Globus pallidus (tissue), 1 donor: Measurements from ENCODE around the gene SOD3.

Experiments used
- DNase-seq: peaks from one replicate; pipeline ENCODE4 v3.0.0-alpha.2; 2015; ENCODE audit warnings: low spot score

SOD3 gene

GRCh38 chr4:24801136-24801855 lies 5.9 kb downstream of the SOD3 start:
- DNase-seq: no peak

DNA sequence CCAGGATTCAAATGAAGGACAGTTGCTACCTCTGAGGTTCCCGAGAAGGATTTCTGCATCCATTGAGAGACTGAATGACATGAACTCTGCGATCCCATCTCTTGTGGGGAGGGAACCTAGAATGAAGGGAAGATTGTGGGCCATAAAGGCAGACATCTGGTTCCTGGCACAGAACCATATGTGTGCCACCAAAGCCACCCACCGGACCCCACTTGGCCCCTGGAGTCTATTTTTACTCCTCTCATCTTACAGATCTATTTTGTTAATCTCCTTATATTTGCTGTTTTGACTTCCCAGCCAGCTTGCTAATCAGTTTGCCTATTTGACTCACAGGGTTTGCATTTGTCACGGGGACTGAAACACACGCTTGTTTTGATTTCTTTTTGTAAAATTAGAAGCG lies 7.3 kb downstream of the SOD3 start:
- no peak for DNase-seq

DNA sequence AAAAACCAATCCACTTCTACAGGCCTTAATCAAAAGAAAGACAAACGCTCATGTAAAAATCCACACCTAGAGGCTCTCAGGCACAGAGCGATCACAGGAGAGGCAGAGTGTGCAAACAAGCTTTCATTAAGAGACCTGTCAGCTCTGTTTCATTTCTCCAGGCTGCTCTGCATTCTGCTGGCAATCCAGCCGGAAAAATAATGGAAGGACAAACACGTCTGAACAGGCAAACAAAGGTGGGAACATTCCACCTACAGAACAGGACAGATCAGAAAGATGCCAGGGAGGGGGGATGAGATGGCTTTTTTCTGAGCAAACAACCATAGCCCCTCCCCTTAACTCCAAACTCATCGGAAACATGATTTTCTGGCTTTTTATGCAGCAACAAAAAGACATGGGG lies 9.7 kb downstream of the SOD3 start:
- DNase-seq: no peak

- DNase-seq: no peak
These were observed 10.2 kb downstream of the SOD3 start for GRCh38 chr4:24805566-24805965.

- DNase-seq: no peak
These were observed 11.0 kb downstream of the SOD3 start for GRCh38 chr4:24806206-24806990.

DNA sequence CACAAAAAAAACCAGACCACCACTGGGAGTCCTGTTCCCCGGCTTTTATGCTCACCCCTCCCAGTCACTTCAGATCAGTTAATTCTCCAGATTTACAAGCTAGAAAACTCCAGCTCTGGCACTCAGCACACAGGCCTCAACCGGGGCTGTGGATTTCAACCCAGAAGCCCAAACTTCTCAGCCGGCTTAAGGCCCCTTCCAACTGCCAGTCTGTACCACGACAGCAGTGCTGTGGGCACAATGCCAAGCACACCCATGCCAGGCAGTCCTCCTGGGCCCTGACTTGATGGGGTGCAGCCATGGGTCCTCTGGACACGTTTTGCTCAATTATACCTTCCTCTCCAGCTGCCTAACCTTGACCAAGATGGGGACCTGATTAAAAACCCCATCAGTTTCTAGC lies 12.2 kb downstream of the SOD3 start:
- no peak for DNase-seq

- DNase-seq: no peak
These were observed 12.9 kb downstream of the SOD3 start for GRCh38 chr4:24808261-24808660.

DNA sequence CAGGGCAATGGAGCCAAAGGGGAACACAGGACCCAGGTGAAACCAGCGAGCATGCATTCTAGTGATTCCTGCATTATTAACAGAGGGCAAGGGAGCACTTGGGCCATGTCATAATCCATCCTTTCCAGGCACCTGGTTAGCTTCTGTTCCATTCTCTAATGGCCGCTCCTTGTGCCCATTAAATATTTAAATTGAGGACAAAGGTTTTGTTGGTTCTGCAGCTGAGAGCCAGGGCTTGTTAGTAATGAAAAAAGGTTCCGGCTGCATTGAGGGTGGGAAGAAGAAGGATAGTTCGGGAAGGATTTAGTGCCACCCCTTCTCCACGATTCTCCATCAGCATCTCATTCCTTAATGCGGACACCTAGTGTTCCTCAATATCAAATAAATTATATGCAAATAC lies 13.6 kb downstream of the SOD3 start:
- DNase-seq: no peak

DNA sequence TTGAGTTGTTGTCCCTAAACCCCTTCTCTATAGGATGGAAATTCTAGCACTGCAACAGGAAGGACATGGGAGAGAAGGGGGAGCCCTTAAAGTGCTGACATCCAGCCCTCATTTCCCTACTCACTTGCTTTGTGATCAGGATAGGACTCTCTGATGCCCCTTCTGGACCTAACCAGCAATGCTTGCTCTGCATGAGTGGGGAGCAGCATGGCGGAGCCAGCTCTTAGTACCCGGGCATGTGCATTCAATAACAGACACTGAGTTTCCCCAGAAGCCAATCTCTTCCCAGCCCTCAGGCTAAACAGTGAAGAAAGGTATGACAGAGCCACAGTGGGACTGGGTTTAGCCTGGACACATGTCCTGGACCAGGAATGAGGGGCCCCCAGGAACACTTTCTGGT lies 14.0 kb downstream of the SOD3 start:
- DNase-seq: no peak

DNA sequence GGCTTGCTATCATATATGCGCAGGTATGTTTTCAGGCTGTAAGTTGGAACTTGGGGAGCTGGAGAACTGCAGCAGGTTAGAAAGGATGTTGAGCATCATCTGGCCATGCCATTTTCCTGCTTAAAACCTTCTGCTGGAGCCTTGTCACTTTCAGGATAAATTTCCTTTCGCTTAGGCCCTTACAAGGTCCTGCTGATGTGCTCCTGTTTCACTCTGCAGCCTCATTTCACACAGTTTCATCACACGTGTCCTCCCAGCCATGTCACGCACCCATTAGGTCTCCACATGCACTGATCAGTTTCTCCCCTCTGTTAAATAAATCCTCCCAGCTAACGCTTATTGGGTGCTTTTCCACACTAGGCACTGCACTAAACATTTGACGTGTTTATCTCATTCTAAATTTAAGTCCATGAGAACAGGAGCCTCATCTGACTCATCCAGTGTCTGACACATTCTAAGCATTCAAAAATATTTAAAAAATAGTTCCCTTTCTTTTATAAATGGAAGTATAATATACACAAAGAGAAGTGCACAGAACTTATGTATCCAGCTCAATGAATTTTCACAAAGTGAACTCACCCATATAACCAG lies 14.5 kb downstream of the SOD3 start:
- DNase-seq: no peak

GRCh38 chr4:24810871-24811631 lies 15.7 kb downstream of the SOD3 start:
- DNase-seq: no peak

DNA sequence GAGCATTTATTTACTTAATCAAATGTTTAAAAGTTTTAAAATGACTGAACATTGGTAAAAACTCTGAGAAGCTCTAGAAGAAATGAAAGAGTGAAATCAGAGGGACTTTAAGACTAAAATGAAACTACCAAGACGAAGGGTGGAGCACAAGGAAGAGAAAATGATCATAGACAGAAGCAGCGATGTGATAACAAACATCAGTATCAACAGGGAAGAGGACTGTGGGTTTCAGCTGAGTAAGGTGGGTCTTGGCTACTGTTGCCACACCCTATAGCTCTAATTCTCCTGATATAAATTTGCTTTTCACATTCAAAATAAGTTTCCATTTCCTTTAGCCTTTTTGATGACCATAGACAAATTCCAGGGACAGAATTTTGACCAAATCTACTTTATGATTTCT lies 18.4 kb downstream of the SOD3 start:
- no peak for DNase-seq

- peak; percentile 80 for DNase-seq
These were observed 21.4 kb downstream of the SOD3 start for GRCh38 chr4:24816797-24817196.

DNA sequence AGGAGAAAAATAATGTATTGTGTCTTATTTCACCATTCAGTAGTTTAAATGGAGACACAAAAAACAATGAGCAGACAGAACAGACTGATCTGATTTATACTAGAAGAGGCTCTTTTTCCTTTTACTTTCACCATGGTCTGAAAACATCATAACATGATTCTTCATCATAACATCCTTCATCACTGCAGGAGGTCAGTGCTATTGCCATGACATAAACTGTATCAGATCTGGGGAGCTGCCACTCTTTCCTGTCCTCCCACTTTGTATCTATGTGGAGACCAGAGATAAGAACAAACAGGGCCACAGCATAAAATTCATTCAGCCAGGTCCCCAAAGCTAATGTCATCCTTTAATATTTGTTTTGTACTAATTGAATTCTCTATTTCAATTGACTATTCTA lies 25.2 kb downstream of the SOD3 start:
- no peak for DNase-seq

DNA sequence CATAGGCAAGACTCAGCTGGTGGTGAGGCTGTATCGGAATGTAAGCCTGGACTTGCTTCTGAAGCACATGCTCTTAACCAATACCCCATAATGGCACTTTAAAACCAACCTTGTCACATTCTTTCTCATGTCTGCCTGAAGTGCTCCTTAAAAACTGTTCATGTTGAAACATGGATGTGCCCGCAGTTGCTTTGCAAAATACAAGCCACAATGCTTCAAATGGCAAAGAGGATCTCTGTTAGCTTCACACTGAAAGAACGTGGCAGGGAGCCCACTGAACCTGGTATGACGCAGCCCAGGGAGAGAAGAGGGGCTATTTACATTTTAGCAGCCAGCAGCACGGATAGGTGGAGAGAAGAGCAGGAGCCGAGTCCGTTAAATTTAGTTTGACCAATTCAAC lies 29.3 kb downstream of the SOD3 start:
- DNase-seq: no peak

DNA sequence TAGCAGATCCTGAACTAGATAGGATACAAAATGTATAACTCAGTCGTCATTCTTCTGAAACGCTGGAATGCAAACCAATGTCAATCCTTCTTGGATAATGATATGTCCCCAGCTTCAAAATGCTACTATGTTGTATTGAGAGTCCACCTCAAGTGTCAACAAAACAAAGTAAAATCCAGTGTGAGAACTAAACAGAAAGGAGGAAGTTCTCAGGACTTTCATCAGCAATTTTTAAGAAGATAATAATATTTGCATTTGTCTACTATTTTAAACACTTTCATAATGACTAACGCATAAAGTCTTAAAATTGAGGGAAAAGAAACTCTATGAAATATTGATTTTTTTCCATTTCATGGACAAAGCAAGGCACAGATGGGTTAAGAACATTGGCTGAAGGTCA lies 36.3 kb downstream of the SOD3 start:
- DNase-seq: no peak

GRCh38 chr4:24835696-24836095 lies 40.3 kb downstream of the SOD3 start:
- DNase-seq: no peak

- DNase-seq: no peak
These were observed 41.4 kb downstream of the SOD3 start for GRCh38 chr4:24836661-24837242.

DNA sequence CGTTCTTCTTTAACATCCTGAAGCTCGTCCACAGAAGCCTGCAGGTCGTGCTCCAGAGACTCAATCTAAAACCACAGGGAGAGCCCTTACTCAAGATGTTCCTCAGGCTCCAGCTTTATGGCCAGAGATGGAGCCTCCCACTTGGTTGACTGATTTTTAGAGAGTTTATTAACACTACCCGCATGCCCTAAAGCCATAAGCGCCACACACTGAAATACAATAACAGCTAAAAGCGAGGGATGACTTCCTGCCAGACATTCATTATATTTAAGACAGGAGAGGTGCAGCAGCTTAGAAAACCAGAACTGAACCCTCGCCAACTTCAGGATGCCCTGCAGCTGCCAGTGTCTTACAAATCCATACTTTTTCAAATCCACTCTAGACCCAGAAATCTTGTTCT lies 42.0 kb downstream of the SOD3 start:
- DNase-seq: no peak

- no peak for DNase-seq
These were observed 42.4 kb downstream of the SOD3 start for GRCh38 chr4:24837781-24838180.

- peak; percentile 60 for DNase-seq
These were observed 45.0 kb downstream of the SOD3 start for GRCh38 chr4:24840362-24840761.
